DND-41 (cell line): Measurements from ENCODE around the gene MRPL1.

Source experiments
- ATAC-seq: fragments of 200-7000 bp; cut with Tn5 transposase; 3 replicates; pipeline ENCODE4 v1.9.1; 2021; ENCODE audit warnings: low read depth; ENCODE audit not compliant: insufficient read depth
- DNase-seq: peaks from one replicate; pipeline ENCODE4 v3.0.0-alpha.2; 2020
- H2AFZ ChIP-seq: 2 replicates; pipeline ENCODE4 v1.6.0; 2012; ENCODE audit warnings: low read depth, low read length
- H3K27ac ChIP-seq: 2 replicates; pipeline ENCODE4 v1.5.1; 2012; ENCODE audit warnings: low read length, inconsistent platforms
- H3K27me3 ChIP-seq: fragments of 200-600 bp; sonication (generic); 2 replicates; pipeline ENCODE4 v1.6.0; 2012; ENCODE audit warnings: low read length, mild to moderate bottlenecking, inconsistent platforms; ENCODE audit not compliant: insufficient read depth, poor library complexity
- H3K36me3 ChIP-seq: 2 replicates; pipeline ENCODE4 v1.5.1; 2012; ENCODE audit warnings: low read length, inconsistent platforms; ENCODE audit not compliant: insufficient read depth
- H3K4me1 ChIP-seq: 2 replicates; pipeline ENCODE4 v1.5.1; 2012; ENCODE audit warnings: mild to moderate bottlenecking, low read length; ENCODE audit not compliant: insufficient read depth
- H3K4me2 ChIP-seq: 2 replicates; pipeline ENCODE4 v1.6.0; 2012; ENCODE audit warnings: mild to moderate bottlenecking, moderate library complexity, low read length, inconsistent platforms; ENCODE audit not compliant: insufficient read depth
- H3K4me3 ChIP-seq, 2 experiments: fragments of 200-600 bp in 1 of 2; shearing (Covaris generic) in 1 of 2; 2 replicates each; pipeline ENCODE4 v1.5.1; 2012 to 2016; ENCODE audit warnings: inconsistent platforms in 2 of 2, low read length in 2 of 2, mild to moderate bottlenecking in 2 of 2, low read depth in 1 of 2, moderate library complexity in 1 of 2
- H3K79me2 ChIP-seq: 2 replicates; pipeline ENCODE4 v1.6.0; 2012; ENCODE audit warnings: low read length, inconsistent platforms; ENCODE audit not compliant: insufficient read depth
- H3K9ac ChIP-seq: 2 replicates; pipeline ENCODE4 v1.6.0; 2012; ENCODE audit warnings: low read depth, mild to moderate bottlenecking, inconsistent platforms, low read length, moderate library complexity
- H3K9me3 ChIP-seq: 2 replicates; pipeline ENCODE4 v1.5.1; 2012; ENCODE audit warnings: low read length, moderate library complexity, mild to moderate bottlenecking, inconsistent platforms; ENCODE audit not compliant: insufficient read depth, severe bottlenecking
- H4K20me1 ChIP-seq: 2 replicates; pipeline ENCODE4 v1.6.0; 2012; ENCODE audit warnings: low read length; ENCODE audit not compliant: insufficient read depth
- EZH2 ChIP-seq: IDR thresholded peaks from 3 replicates; pipeline ENCODE4 v1.6.1; 2012; ENCODE audit warnings: borderline replicate concordance, low read depth, mild to moderate bottlenecking, moderate library complexity, low read length, inconsistent platforms; ENCODE audit not compliant: severe bottlenecking
- TF ChIP-seq, protein P1 (sequence below): IDR thresholded peaks from 2 replicates; pipeline ENCODE4 v1.5.1; 2012; ENCODE audit warnings: borderline replicate concordance, low read length, moderate library complexity, mild to moderate bottlenecking; ENCODE audit not compliant: poor library complexity, severe bottlenecking; ENCODE audit errors: extremely low read depth

The MRPL1 gene

DNA sequence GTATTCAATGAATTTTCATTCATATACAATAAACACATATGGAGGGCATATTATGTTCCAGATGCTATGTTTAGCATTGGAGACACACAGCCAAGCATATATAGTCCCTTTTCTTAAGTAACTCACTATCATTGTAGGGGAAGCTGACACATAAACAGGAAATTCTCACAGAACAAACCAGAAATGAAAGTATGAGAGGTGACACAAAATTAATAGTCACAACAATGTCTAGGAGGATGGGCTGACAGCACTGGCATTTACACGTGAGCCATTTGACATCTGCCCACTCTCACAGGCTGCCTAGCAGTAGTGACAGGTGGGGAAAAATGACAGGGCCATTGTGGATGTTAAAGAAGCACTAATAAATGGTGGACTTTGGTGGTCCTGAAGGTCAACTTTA lies 40.9 kb upstream of the MRPL1 start:
- peak overlapping the region; percentile 69 for H3K4me2 ChIP-seq
- no peak for ATAC-seq

DNA sequence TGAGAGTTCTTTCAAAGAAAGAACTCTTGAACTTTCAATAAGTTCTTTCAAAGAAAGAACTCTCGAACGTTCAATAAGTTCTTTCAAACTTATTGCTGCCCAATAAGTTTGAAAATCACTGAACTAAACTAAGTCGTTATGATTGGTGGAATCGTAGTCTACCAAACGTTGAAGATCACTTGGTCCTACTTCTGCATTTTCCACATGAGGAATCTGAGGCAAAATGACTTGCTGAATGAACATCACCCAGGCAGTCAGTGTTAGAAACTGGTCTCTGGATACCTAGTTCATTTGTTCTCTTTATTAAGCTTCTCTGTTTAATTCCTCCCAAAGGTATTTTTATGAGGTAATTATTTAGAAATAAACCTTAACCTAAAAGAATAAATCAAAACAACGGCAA lies 36.4 kb upstream of the MRPL1 start:
- peaks cover 3% of the 10 kb centered on the region; the same call in 1 of the 2 replicates for H3K79me2 ChIP-seq
- DNase-seq (no peak), ATAC-seq (no peak)
- no peaks in the 10 kb centered on the region for H4K20me1 ChIP-seq
- TF ChIP-seq EZH2: no peak
- H3K4me1 ChIP-seq: peaks cover 38% of the 10 kb centered on the region
- H3K9ac ChIP-seq: no peak overlapping the region
- H3K4me3 ChIP-seq: no peak overlapping the region
- no peaks in the 10 kb centered on the region for H3K27me3 ChIP-seq
- H3K9me3 ChIP-seq: no peaks in the 10 kb centered on the region
- H3K27ac ChIP-seq: no peak overlapping the region
- H3K36me3 ChIP-seq: no peaks in the 10 kb centered on the region
- H3K4me2 ChIP-seq: no peak overlapping the region
- H2AFZ ChIP-seq: no peak overlapping the region

More for the DNA sequence above, 40.9 kb upstream of the MRPL1 start:
- peaks cover 13% of the 10 kb centered on the region for H4K20me1 ChIP-seq
- H3K4me1 ChIP-seq: peaks cover 34% of the 10 kb centered on the region
- H3K27ac ChIP-seq: peak overlapping the region; percentile 90
- no peaks in the 10 kb centered on the region for H3K27me3 ChIP-seq
- peak overlapping the region in 1 of 2 experiments; percentile 37; a peak in 2 of 4 replicates for H3K4me3 ChIP-seq
- no peaks in the 10 kb centered on the region for H3K9me3 ChIP-seq
- H3K79me2 ChIP-seq: peaks cover 42% of the 10 kb centered on the region
- peak overlapping the region; percentile 94 for H3K9ac ChIP-seq
- peaks cover 3% of the 10 kb centered on the region; the same call in 1 of the 2 replicates for H3K36me3 ChIP-seq
- peak overlapping the region; percentile 60 for H2AFZ ChIP-seq
- TF ChIP-seq EZH2: no peak
- TF ChIP-seq, protein P1, sequence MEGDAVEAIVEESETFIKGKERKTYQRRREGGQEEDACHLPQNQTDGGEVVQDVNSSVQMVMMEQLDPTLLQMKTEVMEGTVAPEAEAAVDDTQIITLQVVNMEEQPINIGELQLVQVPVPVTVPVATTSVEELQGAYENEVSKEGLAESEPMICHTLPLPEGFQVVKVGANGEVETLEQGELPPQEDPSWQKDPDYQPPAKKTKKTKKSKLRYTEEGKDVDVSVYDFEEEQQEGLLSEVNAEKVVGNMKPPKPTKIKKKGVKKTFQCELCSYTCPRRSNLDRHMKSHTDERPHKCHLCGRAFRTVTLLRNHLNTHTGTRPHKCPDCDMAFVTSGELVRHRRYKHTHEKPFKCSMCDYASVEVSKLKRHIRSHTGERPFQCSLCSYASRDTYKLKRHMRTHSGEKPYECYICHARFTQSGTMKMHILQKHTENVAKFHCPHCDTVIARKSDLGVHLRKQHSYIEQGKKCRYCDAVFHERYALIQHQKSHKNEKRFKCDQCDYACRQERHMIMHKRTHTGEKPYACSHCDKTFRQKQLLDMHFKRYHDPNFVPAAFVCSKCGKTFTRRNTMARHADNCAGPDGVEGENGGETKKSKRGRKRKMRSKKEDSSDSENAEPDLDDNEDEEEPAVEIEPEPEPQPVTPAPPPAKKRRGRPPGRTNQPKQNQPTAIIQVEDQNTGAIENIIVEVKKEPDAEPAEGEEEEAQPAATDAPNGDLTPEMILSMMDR: no peak
- peak; percentile 21 for DNase-seq

GRCh38 chr4:77827343-77827742 lies 35.3 kb upstream of the MRPL1 start:
- peak overlapping the region; percentile 46 for H3K4me2 ChIP-seq
- no peaks in the 10 kb centered on the region for H3K79me2 ChIP-seq
- peak; percentile 94 for ATAC-seq
- TF ChIP-seq EZH2: no peak
- TF ChIP-seq, protein P1: no peak
- DNase-seq: peak; percentile 53
- H3K27ac ChIP-seq: peak overlapping the region; percentile 67
- H2AFZ ChIP-seq: no peak overlapping the region
- H3K27me3 ChIP-seq: no peaks in the 10 kb centered on the region
- no peaks in the 10 kb centered on the region for H4K20me1 ChIP-seq
- H3K9ac ChIP-seq: peak overlapping the region; percentile 12; the same call in 1 of the 2 replicates
- no peaks in the 10 kb centered on the region for H3K9me3 ChIP-seq
- no peaks in the 10 kb centered on the region for H3K36me3 ChIP-seq
- no peak overlapping the region for H3K4me3 ChIP-seq
- H3K4me1 ChIP-seq: peaks cover 27% of the 10 kb centered on the region

DNA sequence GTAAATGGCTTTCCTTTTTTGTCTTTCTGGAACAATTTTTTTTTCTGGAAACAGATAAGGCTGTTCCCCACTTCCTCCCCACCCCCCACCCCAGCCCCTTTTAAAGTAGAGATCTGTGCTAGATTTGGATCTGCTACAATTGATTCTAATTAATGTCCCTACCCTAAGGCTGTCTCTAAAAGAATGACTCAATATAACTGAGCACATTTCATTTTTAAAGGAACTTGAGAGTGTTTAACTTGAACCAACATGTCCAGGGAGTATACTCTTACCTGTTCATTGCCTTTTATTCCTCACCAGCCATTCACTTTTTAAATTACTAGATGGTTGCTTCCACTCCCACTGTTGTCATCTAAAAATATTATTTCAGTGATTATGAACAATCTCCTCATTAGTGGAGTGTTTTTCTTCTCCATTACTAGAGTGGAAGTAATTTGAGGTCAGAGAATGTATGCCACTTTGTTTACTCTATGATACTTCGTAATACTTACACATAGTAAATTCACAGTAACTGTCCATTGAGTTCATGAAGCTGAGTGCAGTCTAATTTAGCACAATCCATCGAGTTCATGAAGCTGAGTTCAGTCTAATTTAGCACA lies 29.4 kb upstream of the MRPL1 start:
- Histone ChIP-seq H3K27ac (no peak overlapping the region), H3K27me3 (no peaks in the 10 kb centered on the region), H3K4me2 (no peak overlapping the region), H4K20me1 (no peaks in the 10 kb centered on the region), H3K9me3 (no peaks in the 10 kb centered on the region), H3K36me3 (no peaks in the 10 kb centered on the region), H3K4me1 (peaks cover 6% of the 10 kb centered on the region), H2AFZ (no peak overlapping the region), H3K4me3 (no peak overlapping the region), H3K9ac (no peak overlapping the region), H3K79me2 (no peaks in the 10 kb centered on the region)
- TF ChIP-seq, protein P1: no peak
- no peak for TF ChIP-seq EZH2
- DNase-seq: no peak
- no peak for ATAC-seq
